GM18951 (cell line): ENCODE results near the gene PLXNB2.

Source experiments
- POLR2A ChIP-seq: IDR thresholded peaks from 4 replicates; pipeline ENCODE4 v1.6.1; 2011; ENCODE audit warnings: mild to moderate bottlenecking; ENCODE audit not compliant: insufficient read length, insufficient read depth; ENCODE audit errors: extremely low read depth
- in situ Hi-C: fragments of 300-500 bp; cut with MboI; formaldehyde crosslinking; loops from one replicate; pipeline ENCODE4 v1.12.0; 2022; ENCODE audit warnings: low sequenced_read_pairs, mixed read lengths, inconsistent platforms; ENCODE audit not compliant: unreplicated experiment

The PLXNB2 gene

DNA sequence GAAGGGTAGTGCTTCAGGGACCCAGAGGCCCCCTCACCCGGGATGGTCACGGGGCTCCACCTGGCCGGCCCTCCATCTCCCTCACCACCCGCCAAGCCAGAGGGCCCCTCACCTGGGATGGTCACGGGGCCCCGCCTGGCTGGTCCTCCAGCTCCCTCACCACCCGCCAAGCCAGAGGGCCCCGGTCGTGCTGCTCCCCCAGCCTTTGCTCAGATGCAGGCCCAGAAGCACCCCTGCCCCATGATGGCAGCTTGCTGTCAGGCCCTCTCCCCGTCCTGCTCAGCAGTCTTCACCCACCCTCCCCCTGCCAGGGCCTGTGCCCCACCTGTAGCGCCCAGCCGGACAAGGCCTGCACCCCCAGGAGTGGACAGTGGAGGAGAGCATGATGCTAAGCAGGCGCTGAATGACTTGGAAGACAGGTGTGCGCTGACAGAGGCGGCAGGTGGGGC lies 12.1 kb upstream of the PLXNB2 start:
- in situ Hi-C loops = no loop called here
- no peak for TF ChIP-seq POLR2A

DNA sequence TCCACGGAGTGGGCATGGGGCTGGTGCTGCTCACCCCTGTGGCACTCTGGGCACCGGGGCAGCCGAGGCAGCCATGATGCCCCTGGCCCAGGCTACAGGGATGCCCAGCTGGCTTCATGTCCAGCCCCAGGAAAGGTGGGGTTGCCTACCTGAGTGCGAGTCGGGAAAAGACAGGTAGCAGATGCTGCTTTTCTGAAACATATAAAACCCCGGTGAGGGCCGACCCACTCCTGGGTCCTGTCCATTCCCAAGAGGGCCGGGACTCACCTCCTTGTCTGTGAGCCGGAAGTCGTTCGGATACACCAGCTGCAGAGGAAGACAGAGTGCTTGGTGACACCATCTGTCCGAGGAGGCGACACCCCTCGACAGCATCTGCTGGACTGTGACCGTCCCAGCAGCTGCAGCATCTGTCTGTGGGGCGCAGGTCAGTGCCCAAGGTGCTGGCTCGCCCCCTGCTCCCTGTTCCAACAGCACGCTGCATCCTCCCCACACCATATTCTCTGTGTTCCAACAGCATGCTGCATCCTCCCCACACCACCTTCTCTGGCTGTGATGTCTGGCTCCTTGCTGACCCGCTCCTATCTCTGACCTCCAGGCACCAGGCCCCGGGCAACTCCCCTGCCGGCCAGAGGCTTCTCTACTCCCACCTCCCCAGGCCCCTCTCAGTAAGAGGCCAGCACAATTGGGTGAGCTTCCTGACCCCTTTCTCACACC lies 11.4 kb upstream of the PLXNB2 start:
- in situ Hi-C loops = no loop called here

DNA sequence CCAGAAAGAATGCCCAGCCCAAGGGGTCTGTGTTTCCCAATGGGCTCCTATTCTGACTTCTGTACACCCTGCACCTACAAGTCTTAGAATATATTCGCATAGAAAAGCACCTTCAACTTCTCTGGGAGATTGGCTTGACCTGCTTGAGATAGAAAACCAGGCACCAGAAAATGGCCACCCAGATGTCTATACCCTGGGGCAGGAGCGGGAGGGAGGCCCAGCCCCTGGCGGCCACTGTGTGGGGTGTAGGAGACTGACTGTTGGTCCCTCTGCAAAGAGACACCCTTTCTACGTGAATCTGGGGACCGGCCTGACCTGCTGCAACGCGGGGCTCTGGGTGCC lies 10.9 kb upstream of the PLXNB2 start:
- TF ChIP-seq POLR2A = no peak
- in situ Hi-C loops = no loop called here

More for the DNA sequence above, 11.4 kb upstream of the PLXNB2 start:
- no peak for TF ChIP-seq POLR2A

DNA sequence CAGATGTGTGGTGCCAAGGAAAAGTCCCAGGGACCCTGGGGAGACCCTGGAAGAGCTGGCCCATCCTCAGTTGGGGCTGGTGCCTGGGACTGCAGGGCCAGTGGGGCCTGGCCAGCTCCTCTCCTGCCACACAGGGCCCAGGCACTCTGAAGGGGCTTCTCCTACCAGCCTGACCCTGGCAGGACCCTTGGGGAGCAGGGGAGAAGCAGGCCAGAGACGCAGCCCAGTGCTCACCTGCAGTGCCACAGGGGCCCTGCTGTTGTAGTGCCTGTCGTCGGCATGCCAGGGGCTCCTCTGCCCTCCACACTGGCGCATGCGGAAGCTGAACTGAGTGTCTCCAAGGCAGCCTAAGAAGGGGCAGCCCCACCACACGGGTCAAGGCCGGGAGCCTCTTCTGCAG lies 10.2 kb upstream of the PLXNB2 start:
- in situ Hi-C loops = no loop called here
- no peak for TF ChIP-seq POLR2A

DNA sequence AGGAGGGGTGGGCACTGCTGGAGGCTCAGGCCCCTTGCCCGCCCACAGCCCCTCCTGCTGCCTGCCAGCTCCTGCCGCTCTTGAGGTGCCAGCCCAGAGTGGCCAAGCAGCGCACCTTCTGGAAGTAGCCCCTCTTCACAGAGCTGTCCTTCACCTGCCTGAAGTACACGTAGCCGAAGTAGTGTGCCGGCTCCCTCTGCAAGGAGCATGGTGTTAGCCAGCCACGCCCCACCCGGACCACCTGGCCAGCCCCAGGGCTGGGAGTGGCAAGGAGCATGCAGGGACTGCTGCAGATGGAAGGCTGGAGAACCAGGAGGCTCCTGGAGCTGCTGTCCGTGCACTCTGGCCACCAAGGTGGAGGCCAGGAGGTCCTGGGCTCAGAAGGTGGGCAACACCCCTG lies 9.7 kb upstream of the PLXNB2 start:
- in situ Hi-C loops = no loop called here
- no peak for TF ChIP-seq POLR2A

DNA sequence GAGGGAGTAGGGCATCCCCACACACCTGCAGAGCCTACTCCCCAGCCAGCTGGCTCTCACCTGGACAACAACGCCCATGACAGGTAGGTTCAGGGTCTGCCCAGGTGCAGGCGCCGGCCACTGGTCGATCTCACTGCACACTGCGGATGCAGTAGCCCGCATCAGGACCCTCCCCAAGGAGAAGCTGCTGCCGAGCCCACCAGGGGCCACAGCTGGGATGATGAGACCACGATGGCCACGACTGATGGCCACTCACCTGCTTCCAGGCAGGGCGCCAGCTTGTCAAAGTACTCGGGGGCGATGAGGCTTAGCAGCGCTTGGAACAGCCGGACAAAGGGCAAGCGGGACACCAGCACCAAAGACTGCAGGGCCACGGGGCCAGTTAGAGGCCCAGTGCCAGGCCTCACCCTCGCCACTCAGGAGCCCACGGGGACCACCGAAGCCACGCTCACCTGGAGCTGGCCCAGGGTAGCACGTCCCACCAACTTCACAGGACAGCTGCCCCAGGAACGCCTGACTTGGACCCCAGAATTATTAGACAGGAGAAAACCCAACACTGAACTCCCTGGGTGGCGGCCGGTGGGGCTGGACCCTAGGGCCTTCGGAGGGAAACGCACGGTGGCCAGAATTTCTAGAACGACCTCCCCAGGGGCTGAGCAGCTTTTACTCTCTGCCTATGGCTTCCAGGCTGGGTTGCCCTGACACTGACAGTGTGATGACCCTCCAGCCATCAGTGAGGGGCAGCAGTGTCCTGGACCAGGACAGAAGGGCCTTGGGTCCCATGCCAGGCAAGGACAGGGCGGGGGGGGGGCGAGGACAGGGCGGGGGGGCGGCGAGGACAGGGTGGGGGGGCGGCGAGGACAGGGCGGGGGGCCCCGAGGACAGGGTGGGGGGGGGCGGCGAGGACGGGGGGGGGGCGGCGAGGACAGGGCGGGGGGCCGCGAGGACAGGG lies 8.9 kb upstream of the PLXNB2 start:
- in situ Hi-C loops = no loop called here
- TF ChIP-seq POLR2A = no peak

DNA sequence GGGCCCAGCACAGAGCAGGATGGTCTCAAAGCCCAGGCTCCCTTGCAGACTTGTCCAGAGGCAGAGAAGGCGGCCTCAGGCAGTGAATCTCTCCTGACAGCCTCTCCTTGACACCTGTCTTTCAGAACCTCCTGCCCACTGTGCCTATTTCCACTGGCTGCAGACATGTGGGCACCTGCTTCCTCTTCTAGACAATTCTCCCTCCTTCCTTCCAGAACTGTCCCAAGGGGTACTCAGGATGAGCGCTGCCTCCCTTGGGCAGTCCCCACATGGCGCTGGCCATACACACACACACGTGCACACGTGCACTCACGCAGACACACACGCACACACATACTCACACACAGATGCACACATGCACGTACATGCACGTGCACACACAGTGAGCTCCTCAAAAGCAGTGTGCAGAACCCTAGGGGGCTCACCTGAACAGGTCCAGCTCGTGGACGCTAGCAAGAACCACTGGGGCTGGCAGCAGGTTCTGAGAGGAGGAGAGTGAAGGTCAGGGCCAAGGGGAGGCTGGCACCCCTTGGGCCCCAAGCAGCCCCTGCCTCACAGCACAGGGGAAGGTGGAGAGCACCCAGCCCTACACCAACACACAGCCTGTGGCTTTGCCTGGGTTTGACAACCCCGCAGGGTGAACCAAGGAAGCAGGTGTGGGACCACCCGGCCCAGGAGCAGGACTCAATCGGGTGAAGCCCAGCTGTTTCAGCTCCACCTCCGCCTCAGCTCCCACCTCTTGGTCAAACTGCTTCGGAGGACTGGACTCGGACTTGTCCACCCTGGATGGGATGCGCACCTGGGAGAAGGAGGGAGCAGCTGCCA lies 8.1 kb upstream of the PLXNB2 start:
- no peak for TF ChIP-seq POLR2A
- in situ Hi-C loops = no loop called here

DNA sequence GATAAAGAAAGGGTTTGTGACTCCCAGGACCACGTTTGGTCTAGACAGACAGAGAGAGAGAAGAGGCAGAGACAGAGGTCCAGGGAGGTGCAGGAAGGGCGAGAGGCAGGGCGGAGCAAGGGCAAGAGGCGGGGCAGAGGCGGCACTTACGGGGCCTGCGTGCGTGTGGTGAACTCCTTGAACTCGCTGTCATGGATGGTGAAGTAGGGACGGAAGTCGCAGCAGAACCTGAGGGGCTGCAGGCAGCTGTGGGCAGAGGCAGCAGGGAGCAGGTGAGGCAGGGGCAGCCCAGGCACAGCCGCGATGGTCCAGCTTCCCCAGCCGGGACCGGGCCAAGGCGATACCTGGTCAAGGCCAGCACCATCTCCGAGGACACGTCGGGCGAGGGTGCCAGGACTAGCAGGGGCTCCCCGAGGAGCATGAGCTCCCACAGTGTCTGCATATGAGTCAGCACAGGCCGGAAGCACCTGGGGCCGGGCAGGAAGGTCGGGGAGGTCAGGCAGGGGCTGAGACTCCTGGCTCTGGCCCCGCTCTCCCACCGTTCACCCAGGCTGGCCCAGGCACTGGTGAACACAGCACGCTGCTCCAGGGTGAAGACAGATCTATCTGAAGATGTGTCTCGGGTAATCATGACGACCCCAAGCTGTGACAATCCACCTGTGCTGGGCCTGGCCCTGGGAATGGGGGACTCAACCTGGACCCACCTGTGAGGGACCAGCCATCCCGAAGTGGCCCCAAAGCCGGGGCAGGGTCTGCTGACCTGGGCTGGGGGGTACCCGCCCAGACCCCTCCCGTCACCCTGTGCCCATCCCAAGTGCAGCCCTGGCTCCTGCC lies 7.2 kb upstream of the PLXNB2 start:
- in situ Hi-C loops = no loop called here
- peak; percentile 87 for TF ChIP-seq POLR2A

DNA sequence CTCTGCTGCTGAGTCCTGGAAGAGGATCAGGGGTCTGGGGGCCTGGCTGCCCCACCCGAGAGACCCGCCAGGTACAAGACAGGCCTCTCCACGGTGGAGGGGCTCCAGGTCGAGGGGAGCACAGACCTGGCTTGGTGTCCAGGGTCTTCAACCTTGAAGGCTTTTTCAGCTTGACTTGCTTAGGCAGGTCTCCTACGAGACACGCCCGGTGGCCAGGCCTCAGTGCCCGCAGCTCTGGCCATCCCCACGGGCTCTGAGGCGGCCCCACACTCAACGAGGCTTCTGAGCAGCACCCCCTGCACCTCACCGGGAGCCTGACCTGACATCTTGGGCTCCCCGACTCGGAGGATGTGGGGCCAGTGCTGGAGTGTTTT lies 6.6 kb upstream of the PLXNB2 start:
- in situ Hi-C loops = no loop called here

DNA sequence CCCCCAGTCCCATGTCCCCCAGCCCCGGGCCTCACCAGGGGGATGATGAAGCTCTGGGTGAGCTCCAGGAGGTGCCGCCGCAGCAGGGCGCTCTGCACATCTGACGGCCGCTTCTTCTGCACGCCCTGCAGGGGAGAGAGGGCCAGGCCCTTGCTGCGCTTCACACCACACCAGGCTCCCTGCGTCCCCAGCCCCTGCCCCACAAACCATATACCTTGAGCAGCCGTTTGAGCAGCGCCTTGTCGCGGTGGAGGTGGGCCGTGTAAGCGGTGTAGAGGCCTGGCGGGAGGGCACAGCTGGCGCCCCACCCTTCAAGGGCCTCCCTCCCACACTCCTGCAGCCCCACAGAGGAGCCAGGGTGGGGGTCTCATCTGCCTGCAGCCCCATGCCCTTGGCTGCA lies 6.2 kb upstream of the PLXNB2 start:
- in situ Hi-C loops = no loop called here
- no peak for TF ChIP-seq POLR2A

More for the DNA sequence above, 6.6 kb upstream of the PLXNB2 start:
- no peak for TF ChIP-seq POLR2A

DNA sequence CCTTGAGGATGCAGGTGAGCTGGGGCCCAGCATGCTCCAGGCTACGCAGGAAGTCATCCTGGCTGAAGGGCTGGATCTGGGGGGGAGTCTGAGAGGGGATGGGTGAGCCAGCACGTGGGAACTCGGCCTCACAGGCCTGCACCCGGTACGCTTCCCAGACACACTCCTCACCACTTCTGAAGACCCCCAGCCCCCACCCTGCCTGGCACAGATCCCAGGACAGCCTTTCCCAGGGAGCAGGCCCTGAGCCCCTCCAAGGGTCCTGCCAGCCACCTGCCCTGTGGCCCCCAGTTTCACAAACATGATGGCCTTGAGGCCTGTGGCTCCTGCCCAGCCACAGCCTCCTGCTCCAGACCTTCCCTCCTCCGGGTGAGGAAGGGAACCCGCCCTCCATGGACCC lies 5.6 kb upstream of the PLXNB2 start:
- in situ Hi-C loops = no loop called here
- TF ChIP-seq POLR2A = no peak

DNA sequence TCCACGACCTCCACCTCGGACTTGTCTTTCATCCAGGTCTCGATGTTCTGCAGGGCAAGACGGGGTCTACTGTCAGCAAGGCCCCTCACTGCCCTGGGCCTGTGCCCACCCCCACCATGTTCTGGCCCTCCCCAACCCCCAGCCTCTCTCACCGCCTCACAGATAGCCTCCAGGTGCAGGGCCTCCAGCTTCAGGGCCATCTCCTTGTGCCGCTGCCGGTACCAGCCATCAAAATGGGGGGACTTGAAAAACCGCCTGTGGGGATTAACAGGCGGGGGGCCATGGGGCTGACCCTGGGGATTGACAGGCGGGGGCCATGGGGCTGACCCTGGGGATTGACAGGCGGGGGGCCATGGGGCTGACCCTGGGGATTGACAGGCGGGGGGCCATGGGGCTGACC lies 4.9 kb upstream of the PLXNB2 start:
- in situ Hi-C loops = no loop called here
- no peak for TF ChIP-seq POLR2A
